ENCODE measurements around the gene MYH6.
A peak's percentile ranks its signal among the peaks of the same experiment; 100 is the strongest.

Gene MYH6

DNA sequence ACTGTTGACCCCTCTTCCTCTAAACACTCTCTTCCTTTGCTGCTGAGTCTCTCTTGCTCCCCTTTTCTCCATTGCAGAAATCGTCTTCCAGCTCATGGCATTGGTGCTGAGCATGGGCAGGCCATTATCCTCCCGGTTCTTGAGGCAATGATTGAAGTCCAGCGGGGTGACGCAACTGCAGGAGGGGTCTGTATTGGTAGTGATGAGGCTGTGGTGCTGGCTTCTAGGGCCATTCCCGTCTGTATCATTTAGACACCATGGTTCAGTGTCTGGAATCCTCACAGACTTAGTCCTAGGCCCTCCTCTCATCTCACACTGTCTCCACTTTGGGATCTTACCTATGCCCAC is 54.7 kb downstream of the MYH6 start:
- no peak for DNase-seq

GRCh38 chr14:23352506-23353432 is 55.3 kb downstream of the MYH6 start, which contains the start of gene SLC22A17:
TSS of gene SLC22A17 (minus strand) at chr14:23352887.
- DNase-seq = peak in 4 of 5 donors; percentile 39 to 55 (median 48)

DNA sequence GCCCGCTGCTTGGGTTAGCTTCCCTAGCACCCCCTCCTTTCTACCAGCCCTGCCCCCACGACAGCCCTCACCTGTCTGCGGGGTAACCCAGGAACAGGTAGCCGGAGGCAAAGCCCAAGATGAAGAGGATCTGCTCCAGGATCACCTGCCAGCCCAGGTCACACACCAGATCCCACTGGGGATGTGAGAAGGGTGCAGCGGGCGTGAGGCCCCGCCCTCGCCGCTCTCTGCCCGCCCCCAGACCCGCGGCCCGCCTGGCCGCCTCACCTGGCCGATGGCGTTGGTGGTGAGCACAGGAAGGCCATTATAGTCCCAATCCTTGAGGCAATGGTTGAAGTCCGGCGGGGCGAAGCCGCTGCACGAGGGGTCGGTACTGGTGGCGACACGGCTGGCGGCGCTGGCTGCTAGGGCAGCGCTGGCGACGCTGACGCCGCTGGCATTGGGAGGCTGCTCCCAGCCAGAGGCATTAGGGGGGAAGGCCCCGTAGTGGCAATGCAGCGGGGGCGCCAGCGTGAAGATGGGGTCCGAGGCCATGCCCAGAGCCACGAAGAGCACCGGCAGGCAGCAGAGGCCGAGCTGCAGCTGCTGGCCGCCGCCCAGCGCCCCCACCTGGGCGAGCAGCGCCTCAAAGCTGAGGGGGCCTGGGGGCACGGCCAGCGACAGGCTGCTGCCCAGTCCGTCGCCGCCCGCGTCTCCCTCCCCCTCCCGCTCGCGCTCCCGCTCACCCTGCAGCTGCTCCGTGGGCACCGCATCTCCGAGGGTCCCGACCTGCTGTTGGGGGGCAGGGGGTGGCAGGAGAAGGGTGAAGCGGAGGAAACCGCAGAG is 56.2 kb downstream of the MYH6 start:
- no peak for DNase-seq

DNA sequence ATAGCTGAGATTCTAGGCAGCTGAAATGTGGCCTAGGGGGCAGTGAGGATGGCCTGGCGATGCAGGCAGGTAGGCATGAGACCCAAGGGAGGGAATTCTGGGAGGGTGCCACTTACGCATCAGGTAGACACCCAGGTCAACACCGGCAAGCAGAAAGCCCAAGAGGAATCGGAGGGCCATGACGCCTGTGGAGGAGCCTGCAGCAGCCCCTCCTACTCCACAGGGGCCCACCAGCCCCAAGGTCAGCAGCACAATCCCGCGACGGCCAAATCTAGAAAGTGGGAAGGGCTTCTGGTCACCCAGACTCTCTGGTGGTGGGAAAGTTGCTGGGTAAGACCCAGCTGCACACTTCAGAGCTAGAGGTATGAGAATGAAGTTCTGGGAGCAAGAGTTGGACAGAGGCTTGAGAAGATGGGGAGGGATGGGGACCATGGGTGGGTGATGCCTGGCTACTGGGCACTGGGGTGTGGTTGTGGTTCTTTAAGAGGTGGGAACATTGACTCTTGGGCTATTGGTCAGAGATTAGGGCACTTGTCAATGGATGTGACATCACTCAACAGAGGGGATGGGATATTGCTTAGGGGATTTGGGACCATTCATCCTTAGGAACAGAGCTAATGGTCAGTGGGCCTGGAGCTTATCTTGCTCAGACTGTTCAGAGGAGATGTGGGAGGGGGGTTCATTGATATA is 58.8 kb downstream of the MYH6 start:
- no peak for DNase-seq

GRCh38 chr14:23348297-23348655 is 59.8 kb downstream of the MYH6 start:
- DNase-seq = no peak

DNA sequence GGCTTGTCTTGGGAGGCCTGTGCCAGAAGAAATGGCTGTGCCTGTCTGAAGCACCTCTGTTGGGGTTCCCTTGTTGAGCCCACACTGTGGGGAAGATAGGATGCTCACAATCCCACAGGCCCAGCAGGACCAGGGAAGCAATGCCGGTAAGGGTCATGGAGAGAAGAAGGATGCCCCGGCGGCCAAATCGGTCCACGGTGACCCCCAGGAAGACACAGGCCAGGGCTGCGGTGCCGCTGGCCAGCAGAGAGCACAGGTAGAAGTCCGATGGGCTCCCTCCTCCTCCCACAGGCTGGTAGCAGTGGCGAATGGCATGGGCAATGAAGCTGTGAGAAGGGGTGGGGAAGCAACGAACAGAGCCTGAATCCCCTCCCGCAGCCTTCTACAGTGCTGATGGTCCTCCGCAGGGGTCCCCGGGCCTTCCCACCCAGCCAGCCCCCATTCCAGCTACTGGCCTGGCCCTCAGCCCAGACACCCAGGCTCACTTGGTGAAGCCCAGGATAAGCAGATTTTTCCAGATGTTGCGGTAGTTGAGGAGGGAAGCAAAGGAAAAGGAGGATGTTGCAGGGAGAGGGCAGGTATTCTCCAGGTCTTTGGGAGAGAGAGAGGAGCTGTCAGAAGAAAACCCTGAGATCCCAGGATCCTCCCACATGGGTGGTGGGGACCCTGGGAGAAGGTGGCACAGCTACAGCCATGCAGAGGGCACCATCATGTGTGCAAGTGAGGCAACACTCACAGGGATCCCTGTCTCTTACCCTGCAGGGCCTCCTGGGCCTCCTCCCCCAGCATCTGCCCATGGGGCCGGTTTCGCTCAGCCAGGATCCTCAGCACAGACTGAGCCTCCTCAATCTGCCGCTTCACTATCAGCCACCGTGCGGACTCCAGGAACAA is 60.4 kb downstream of the MYH6 start:
- no peak for DNase-seq

DNA sequence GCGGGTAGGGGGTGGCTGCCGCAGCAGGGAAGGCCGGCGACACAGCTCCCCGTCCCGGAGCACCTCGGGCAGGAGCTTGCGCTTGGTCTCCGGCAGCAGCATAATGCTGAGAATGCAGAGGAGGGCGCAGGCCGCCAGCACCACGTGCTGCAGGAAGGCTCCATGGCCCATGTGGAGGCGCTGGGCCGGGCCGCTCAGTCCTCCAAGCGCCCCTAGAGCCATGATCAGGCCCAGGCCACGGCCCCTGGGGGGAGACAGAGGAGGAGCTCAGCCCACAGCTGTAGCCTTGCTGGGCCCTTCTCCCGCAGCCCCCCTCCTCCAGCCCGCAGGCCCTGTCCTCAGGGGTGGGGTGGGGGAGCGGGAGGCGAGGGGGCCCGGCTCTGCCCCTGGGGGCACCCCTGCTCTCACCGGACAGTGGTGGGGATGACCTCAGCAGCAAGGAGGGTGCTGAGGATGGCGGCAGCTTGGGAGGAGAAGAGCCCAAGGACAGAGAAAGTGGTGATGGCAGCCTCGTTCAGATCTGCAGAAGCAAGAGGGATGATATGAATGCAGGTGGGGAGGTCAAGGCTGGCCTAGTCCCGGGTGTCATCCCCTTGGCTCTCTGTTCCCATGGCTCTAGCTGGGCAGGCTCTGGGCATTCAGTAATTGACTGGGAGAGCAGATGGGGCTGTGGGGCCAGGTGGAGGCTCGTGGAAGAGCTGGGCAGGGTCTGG is 61.2 kb downstream of the MYH6 start:
- DNase-seq = no peak

DNA sequence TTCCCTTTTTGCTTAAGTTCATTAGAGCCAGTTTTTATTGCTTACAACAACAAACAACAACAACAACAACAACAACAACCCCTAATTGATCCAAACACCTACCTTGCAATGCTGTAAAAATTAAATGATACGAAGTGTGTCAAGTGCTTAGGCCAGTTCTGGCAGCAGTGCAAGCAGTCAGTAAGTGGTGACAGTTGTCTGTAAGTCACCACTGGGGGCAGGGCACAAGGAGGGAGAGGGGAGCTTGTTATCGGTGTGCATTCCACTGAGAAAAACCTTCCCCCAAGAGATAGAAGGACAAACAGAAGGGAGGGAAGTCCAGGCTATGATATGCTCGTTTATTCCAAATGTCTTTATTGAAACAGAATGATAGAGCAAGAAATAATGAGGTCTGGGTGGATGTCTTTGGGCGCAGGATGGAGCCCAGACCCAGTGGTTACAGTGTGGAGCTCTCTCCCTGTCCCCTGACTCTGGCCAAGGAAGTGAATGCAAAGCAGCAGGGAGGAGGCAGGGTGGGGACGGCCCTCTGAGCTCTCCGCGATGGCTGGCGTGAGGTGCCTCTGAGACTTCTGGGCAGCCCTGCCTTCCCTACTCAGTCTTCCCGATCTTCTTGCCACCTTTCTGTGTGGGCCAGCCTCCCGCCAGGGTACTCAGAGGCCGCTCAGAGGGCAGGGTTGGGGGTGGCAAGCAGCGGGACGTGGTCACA is 61.9 kb downstream of the MYH6 start:
- DNase-seq = no peak

GRCh38 chr14:23344481-23344880 is 63.6 kb downstream of the MYH6 start:
- no peak for DNase-seq

DNA sequence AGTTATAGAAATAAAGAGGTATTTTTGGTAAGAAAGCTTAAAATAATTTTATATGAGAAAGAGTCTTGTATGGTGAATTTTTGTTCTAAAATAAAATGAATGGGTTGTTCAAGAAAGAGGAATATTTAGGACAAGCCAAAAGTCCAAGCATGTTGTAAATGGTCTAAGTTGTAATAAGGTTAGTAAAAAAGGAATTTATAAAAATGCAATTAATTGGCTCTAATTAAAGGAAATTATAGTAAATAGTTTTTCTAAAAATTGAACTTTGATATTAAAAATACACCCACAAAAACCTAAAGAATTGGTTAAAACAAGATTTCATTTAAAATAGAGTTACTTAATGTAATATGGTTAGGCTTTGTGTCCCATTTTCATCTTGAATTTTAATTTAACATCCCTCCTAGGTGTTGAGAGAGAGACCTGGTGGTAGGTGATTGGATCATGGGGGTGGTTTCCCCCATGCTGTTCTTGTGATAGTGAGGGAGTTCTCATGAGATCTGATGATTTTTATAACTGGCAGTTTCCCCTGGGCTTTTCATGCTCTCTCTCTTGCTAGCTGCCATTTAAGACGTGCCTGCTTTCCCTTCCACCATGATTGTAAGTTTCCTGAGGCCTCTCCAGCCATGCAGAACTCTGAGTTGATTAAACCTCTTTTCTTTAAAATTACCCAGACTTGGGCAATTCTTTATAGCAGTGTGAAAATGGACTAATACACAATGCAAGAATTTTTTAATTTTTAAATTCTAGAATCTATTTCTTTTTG is 68.4 kb downstream of the MYH6 start:
- no peak for DNase-seq

DNA sequence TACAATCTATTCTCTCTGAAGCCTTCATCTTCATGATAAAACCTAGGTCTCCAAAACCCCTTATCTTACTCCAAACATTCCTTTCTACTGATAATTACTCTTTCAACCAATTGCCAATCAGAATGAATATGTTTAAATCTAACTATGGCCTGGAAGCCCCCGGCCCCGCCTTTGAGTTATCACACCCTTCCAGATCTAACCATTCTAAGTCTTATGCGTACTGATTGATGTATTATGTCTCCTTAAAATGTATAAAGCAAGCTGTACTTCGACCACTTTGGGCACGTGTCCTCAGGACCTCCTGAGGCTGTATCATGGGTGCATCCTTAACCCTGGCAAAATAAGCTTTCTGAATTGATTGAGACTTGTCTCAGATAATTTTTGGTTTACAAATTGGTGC is 72.5 kb downstream of the MYH6 start:
- no peak for DNase-seq

All from T-helper 1 cell (primary cell).